GM10266 (cell line): ENCODE measurements around the gene LRRN4CL.
"Not testable (repeated sequence)": the region's sequence is repeated elsewhere in the genome, so short reads cannot be mapped to it uniquely, and the experiment has no call there.

Source experiments
- DNase-seq: peaks from one replicate; pipeline ENCODE4 v3.0.0; 2012; ENCODE audit errors: extremely low spot score
- CTCF ChIP-seq: IDR thresholded peaks from 2 replicates; pipeline ENCODE4 v1.5.1; 2012; ENCODE audit warnings: mild to moderate bottlenecking, low read depth; ENCODE audit not compliant: control insufficient read depth, insufficient read depth; ENCODE audit errors: missing control alignments

The LRRN4CL gene

GRCh38 chr11:62705413-62705812 is 16.1 kb upstream of the LRRN4CL start:
- DNase-seq: no peak
- no peak for TF ChIP-seq CTCF

GRCh38 chr11:62703921-62704320 is 14.6 kb upstream of the LRRN4CL start:
- DNase-seq: not testable (repeated sequence)

GRCh38 chr11:62702246-62702645 is 12.9 kb upstream of the LRRN4CL start:
- no peak for TF ChIP-seq CTCF
- no peak for DNase-seq

GRCh38 chr11:62694455-62695167 is 5.3 kb upstream of the LRRN4CL start:
- DNase-seq: peak; percentile 81
- TF ChIP-seq CTCF: peak; percentile 78

- not testable (repeated sequence) for DNase-seq
These were observed 4.3 kb upstream of the LRRN4CL start for GRCh38 chr11:62693624-62694023.

- TF ChIP-seq CTCF: no peak
These were observed 839 bp downstream of the LRRN4CL start for GRCh38 chr11:62688491-62688890.

GRCh38 chr11:62687508-62688396 is 1.6 kb downstream of the LRRN4CL start:
- TF ChIP-seq CTCF: no peak
- no peak for DNase-seq

More at GRCh38 chr11:62688491-62688890, 839 bp downstream of the LRRN4CL start:
- DNase-seq: no peak

GRCh38 chr11:62682518-62682917 is 6.8 kb downstream of the LRRN4CL start:
- TF ChIP-seq CTCF: no peak
- no peak for DNase-seq
